Spleen (tissue), 11 donors: ENCODE results near the gene COL4A1. TPM values are rescaled to one million over a fixed set of nuclear protein-coding genes. Genes with fewer than 3 reads are reported as not detected.
A peak's percentile ranks its signal among the peaks of the same experiment; 100 is the strongest.

Experiments used
- DNase-seq: peaks from one replicate; pipeline ENCODE4 v3.0.0-alpha.2; 2020
- H3K27ac ChIP-seq, 8 donors: fragments of 200-600 bp; sonication (generic) in 7 of 8; 1 replicate in 4 of 8; 2 replicates in 4 of 8; pipeline versions ENCODE4 v1.5.0 to v1.8.0; 2016 to 2021; ENCODE audit warnings: inconsistent platforms in 4 of 8, mild to moderate bottlenecking in 4 of 8, moderate library complexity in 1 of 8
- H3K27me3 ChIP-seq, 7 donors: fragments of 200-600 bp; sonication (generic) in 6 of 7; replicated peaks in 1 of 7; 1 replicate in 4 of 7; 2 replicates in 3 of 7; pipeline versions ENCODE4 v1.5.0 to v1.8.0; 2016 to 2021; ENCODE audit warnings: inconsistent platforms in 3 of 7, mild to moderate bottlenecking in 1 of 7
- H3K36me3 ChIP-seq, 6 donors: fragments of 200-600 bp; sonication (generic) in 5 of 6; 1 replicate in 4 of 6; 2 replicates in 2 of 6; pipeline versions ENCODE4 v1.5.0 to v1.8.0; 2016 to 2021; ENCODE audit warnings: inconsistent platforms in 2 of 6
- H3K4me1 ChIP-seq, 6 donors: fragments of 200-600 bp; sonication (generic) in 5 of 6; 1 replicate in 3 of 6; 2 replicates in 3 of 6; pipeline versions ENCODE4 v1.5.0 to v1.8.0; 2016 to 2021; ENCODE audit warnings: inconsistent platforms in 3 of 6
- H3K4me3 ChIP-seq, 8 donors: fragments of 200-600 bp; sonication (generic) in 7 of 8; 1 replicate in 4 of 8; 2 replicates in 4 of 8; pipeline versions ENCODE4 v1.5.0 to v1.8.0; 2016 to 2021; ENCODE audit warnings: inconsistent platforms in 4 of 8, mild to moderate bottlenecking in 4 of 8, moderate library complexity in 2 of 8
- H3K9me3 ChIP-seq, 8 donors: fragments of 200-600 bp; sonication (generic) in 7 of 8; 1 replicate in 4 of 8; 2 replicates in 4 of 8; pipeline versions ENCODE4 v1.5.0 to v1.8.0; 2016 to 2021; ENCODE audit warnings: inconsistent platforms in 4 of 8
- CTCF ChIP-seq, 11 experiments: fragments of 200-600 bp in 7 of 11; fragments of 450-650 bp in 4 of 11; sonication (generic) in 4 of 11; IDR thresholded peaks in 8 of 11; conservative IDR thresholded peaks in 3 of 11; 1 replicate in 7 of 11; 2 replicates in 4 of 11; pipeline versions ENCODE4 v1.4.0 to v1.8.0; 2016 to 2021; ENCODE audit warnings: antibody characterized with exemption in 11 of 11, inconsistent platforms in 4 of 11, mild to moderate bottlenecking in 1 of 11
- POLR2A ChIP-seq, 3 donors: fragments of 450-650 bp; IDR thresholded peaks; one replicate each; pipeline ENCODE4 v1.5.1; 2017; ENCODE audit warnings: antibody characterized with exemption in 3 of 3, mild to moderate bottlenecking in 1 of 3
- POLR2AphosphoS5 ChIP-seq, 3 donors: sonication (generic); formaldehyde crosslinking; IDR thresholded peaks; one replicate each; pipeline ENCODE4 v1.5.1; 2017; ENCODE audit warnings: antibody characterized with exemption in 3 of 3
- WGBS, 5 donors: extraction: QIAGEN DNeasy Blood & Tissue Kit in 3 of 5; methylation state at CpG; one replicate each; pipeline versions ENCODE4 v1.1.5 to v1.1.7; 2013 to 2018; 5-methylcytosine and 5-hydroxymethylcytosine counted together
- intact Hi-C: fragments of 100-400 bp; cut with DNase I; formaldehyde crosslinking; loops from one replicate; pipeline ENCODE4 v1.15.0; 2023; ENCODE audit warnings: low total_unique reads
- polyA plus RNA-seq, 3 donors: library from polyadenylated mRNA; stranded (reverse); fragments of 200-250 nt; gene quantifications; one replicate each; pipeline ENCODE4 v1.2.1, GENCODE V29; 2013
- total RNA-seq, 7 donors: library from RNA; depleted of rRNA in 3 of 7; stranded (reverse); fragments of >200 nt in 3 of 7; fragmentation: NEBNext Ultra II Directional in 4 of 7; extraction: Animal tissue kit (Norgen Biotek cat#: 25700) in 4 of 7; gene quantifications; one replicate each; pipeline versions ENCODE4 v1.1.0 to v1.2.1, GENCODE V29; 2016 to 2021
- donor health status: healthy with polysubstance abuse.
- donor health status: DM: no; HTN: no; CAD: no; lungs with moderate emphysema.
- donor health status: DM: no; HTN: no; CAD: no.
- donor health status: Bipolar disorder and iron deficiency.
- donor health status: healthy.
- donor health status: DM: no; HTN: no; CAD: no.
- donor health status: DM: yes; HTN: yes; CAD: no.

The COL4A1 gene
- total and polyA plus RNA-seq, 10 donors, result 37.9 to 959 (median 340) TPM

- DNase-seq, result no peak
- whole genome bisulfite sequencing, 5 donors, result 80 to 92% (median 89%) methylated on average over 6 of the region's 6 CpGs
- Histone ChIP-seq H3K27ac (no peak overlapping the region), H3K27me3 (no peaks in the 10 kb centered on the region), H3K4me1 (peaks cover 4 to 33% (median 20%) of the 10 kb centered on the region in 6 donors), H3K36me3 (peaks cover 0 to 14% (median 0%) of the 10 kb centered on the region in 6 donors), H3K9me3 (no peaks in the 10 kb centered on the region), H3K4me3 (no peak overlapping the region)
- TF ChIP-seq POLR2A (IDR thresholded peaks at IDR 0.05) (no peak), CTCF (IDR thresholded peaks at IDR 0.05 in 8 of 11, conservative IDR thresholded peaks at IDR 0.05 in 3 of 11) (no peak), POLR2AphosphoS5 (IDR thresholded peaks at IDR 0.05) (no peak)
- intact Hi-C loops, result no loop called here
These were observed 47.2 kb upstream of the COL4A1 start for GRCh38 chr13:110354123-110354627.

- peaks cover 8 to 40% (median 23%) of the 10 kb centered on the region in 6 donors for H3K4me1 ChIP-seq
- DNase-seq, result no peak
- H3K9me3 ChIP-seq, result no peaks in the 10 kb centered on the region
- no peaks in the 10 kb centered on the region for H3K27me3 ChIP-seq
- 90 to 95% (median 92%) methylated on average over 13 of the region's 13 CpGs for WGBS, 5 donors
- no peak overlapping the region for H3K4me3 ChIP-seq
- TF ChIP-seq POLR2A (IDR thresholded peaks at IDR 0.05), result no peak
- no peak for TF ChIP-seq POLR2AphosphoS5 (IDR thresholded peaks at IDR 0.05)
- no peak for TF ChIP-seq CTCF (IDR thresholded peaks at IDR 0.05 in 8 of 11, conservative IDR thresholded peaks at IDR 0.05 in 3 of 11)
- H3K27ac ChIP-seq, result peak overlapping the region in 1 of 8 donors; percentile 11
- H3K36me3 ChIP-seq, result peaks cover 0 to 12% (median 0%) of the 10 kb centered on the region in 6 donors
- intact Hi-C loops, result no loop called here
These were observed 46.5 kb upstream of the COL4A1 start for GRCh38 chr13:110353339-110353977.

GRCh38 chr13:110352735-110353134 lies 45.8 kb upstream of the COL4A1 start:
- Histone ChIP-seq H3K4me1 (peaks cover 9 to 48% (median 24%) of the 10 kb centered on the region in 6 donors), H3K4me3 (no peak overlapping the region), H3K9me3 (no peaks in the 10 kb centered on the region), H3K27me3 (no peaks in the 10 kb centered on the region), H3K27ac (peak overlapping the region in 1 of 8 donors; percentile 6), H3K36me3 (peaks cover 0 to 5% (median 0%) of the 10 kb centered on the region in 6 donors)
- intact Hi-C loops, result no loop called here
- TF ChIP-seq POLR2A (IDR thresholded peaks at IDR 0.05), result no peak
- TF ChIP-seq POLR2AphosphoS5 (IDR thresholded peaks at IDR 0.05), result peak in 2 of 3 donors; percentile 31 to 45
- no peak for DNase-seq
- 57 to 79% (median 67%) methylated on average over 8 of the region's 8 CpGs for WGBS, 5 donors

GRCh38 chr13:110351636-110352420 lies 44.9 kb upstream of the COL4A1 start:
- H3K4me3 ChIP-seq, result no peak overlapping the region
- H3K27me3 ChIP-seq, result no peaks in the 10 kb centered on the region
- intact Hi-C loops, result no loop called here
- TF ChIP-seq POLR2AphosphoS5 (IDR thresholded peaks at IDR 0.05), result no peak
- TF ChIP-seq CTCF (IDR thresholded peaks at IDR 0.05 in 8 of 11, conservative IDR thresholded peaks at IDR 0.05 in 3 of 11), result no peak
- TF ChIP-seq POLR2A (IDR thresholded peaks at IDR 0.05), result no peak
- H3K36me3 ChIP-seq, result no peaks in the 10 kb centered on the region
- H3K4me1 ChIP-seq, result peaks cover 10 to 56% (median 30%) of the 10 kb centered on the region in 6 donors
- peak overlapping the region in 1 of 8 donors; percentile 6 for H3K27ac ChIP-seq
- 78 to 99% (median 90%) methylated on average over 6 of the region's 6 CpGs for WGBS, 5 donors
- DNase-seq, result no peak
- H3K9me3 ChIP-seq, result no peaks in the 10 kb centered on the region
